A673 (cell line): Measurements from ENCODE around the gene HTD2. TPM values are rescaled to one million over a fixed set of nuclear protein-coding genes. Genes with fewer than 3 reads are reported as not detected.
"Not testable (repeated sequence)": the region's sequence is repeated elsewhere in the genome, so short reads cannot be mapped to it uniquely, and the experiment has no call there.

Experiments
- BruUV-seq: library from RNA; stranded (reverse); fragments of 400-500 nt; replicated peaks from 2 replicates; lab custom pipeline; 2021; lab: Mats Ljungman, UMichigan
- CTCF ChIA-PET: fragments of 300-600 bp; sonication (Branson Sonifier 250); formaldehyde crosslinking; loops from one replicate; lab custom pipeline; 2022; ENCODE audit warnings: antibody characterized with exemption; lab: Charles Lee
- POLR2A ChIA-PET: fragments of 300-600 bp; sonication (Branson Sonifier 250); formaldehyde crosslinking; loops from one replicate; lab custom pipeline; 2022; ENCODE audit warnings: antibody characterized with exemption; ENCODE audit not compliant: low non-redundant PET; lab: Charles Lee
- DNase-seq: peaks from one replicate; pipeline ENCODE4 v3.0.0-alpha.2; 2015; ENCODE audit warnings: low spot score
- H3K27ac ChIP-seq: fragments of 200-600 bp; sonication (generic); 2 replicates; pipeline ENCODE4 v1.5.1; 2016; ENCODE audit warnings: mixed run types, low read depth, mild to moderate bottlenecking, mixed read lengths, antibody characterized with exemption, low read length; ENCODE audit not compliant: poor library complexity, severe bottlenecking
- H3K27me3 ChIP-seq: fragments of 200-600 bp; sonication (generic); replicated peaks from 2 replicates; pipeline ENCODE4 v1.6.1; 2017; ENCODE audit warnings: mixed run types, low read depth, mild to moderate bottlenecking, mixed read lengths, antibody characterized with exemption, low read length; ENCODE audit not compliant: insufficient read depth, poor library complexity
- H3K36me3 ChIP-seq: fragments of 200-600 bp; sonication (generic); 2 replicates; pipeline ENCODE4 v1.6.1; 2016; ENCODE audit warnings: mixed run types, mild to moderate bottlenecking, mixed read lengths, antibody characterized with exemption, low read length; ENCODE audit not compliant: insufficient read depth, poor library complexity, severe bottlenecking
- H3K4me1 ChIP-seq: fragments of 200-600 bp; sonication (generic); 2 replicates; pipeline ENCODE4 v1.6.1; 2017; ENCODE audit warnings: mixed run types, mild to moderate bottlenecking, mixed read lengths, antibody characterized with exemption, low read length; ENCODE audit not compliant: insufficient read depth, poor library complexity, severe bottlenecking
- H3K4me3 ChIP-seq: fragments of 200-600 bp; sonication (generic); 2 replicates; pipeline ENCODE4 v1.5.1; 2016; ENCODE audit warnings: low read depth, mixed run types, mild to moderate bottlenecking, mixed read lengths, low read length; ENCODE audit not compliant: poor library complexity, severe bottlenecking
- H3K9me3 ChIP-seq: fragments of 200-600 bp; sonication (generic); 2 replicates; pipeline ENCODE4 v1.6.1; 2016; ENCODE audit warnings: mixed run types, low read depth, mild to moderate bottlenecking, mixed read lengths, antibody characterized with exemption, low read length; ENCODE audit not compliant: poor library complexity, severe bottlenecking
- EZH2 ChIP-seq: fragments of 200-600 bp; sonication (generic); IDR thresholded peaks from 2 replicates; pipeline ENCODE4 v1.6.1; 2017; ENCODE audit warnings: borderline replicate concordance, low read depth, mild to moderate bottlenecking, mixed read lengths, antibody characterized with exemption, low read length; ENCODE audit not compliant: poor library complexity, severe bottlenecking
- intact Hi-C: fragments of 100-400 bp; cut with micrococcal nuclease; formaldehyde crosslinking; loops from one replicate; pipeline ENCODE4 v1.10.0; 2022; ENCODE audit not compliant: unreplicated experiment
- total RNA-seq: library from RNA; stranded (reverse); gene quantifications from 2 replicates; pipeline ENCODE4 v1.2.3, GENCODE V29; 2021
- TF ChIP-seq, protein P1 (sequence below): fragments of 300-800, 200-600 bp; sonication (generic); conservative IDR thresholded peaks from 2 replicates; pipeline ENCODE4 v1.5.1; 2017; ENCODE audit warnings: low read depth, mild to moderate bottlenecking, antibody characterized with exemption, low read length, moderate library complexity, mixed read lengths

HTD2 gene
- total RNA-seq, 1 experiment from 2014 or later = 9.0 TPM

DNA sequence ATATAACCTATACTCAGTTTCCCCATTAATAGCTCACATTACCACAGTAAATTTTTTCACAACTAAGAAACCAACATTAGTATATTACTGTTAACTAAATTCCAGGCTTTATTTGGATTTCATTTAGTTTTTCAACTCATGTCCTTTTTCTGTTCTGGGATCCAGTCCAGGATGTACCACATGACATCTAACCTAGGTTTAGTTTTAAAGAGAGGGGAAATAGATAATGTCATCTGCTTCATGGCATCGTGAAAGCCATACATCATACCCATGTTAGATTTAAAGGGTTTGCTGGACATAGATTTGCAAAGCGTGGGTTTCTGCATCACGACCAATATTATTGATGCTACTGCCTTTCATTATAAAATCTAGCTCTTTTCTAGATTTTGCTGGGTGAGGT, 33.4 kb upstream of the HTD2 start:
- TF ChIP-seq, protein P1, sequence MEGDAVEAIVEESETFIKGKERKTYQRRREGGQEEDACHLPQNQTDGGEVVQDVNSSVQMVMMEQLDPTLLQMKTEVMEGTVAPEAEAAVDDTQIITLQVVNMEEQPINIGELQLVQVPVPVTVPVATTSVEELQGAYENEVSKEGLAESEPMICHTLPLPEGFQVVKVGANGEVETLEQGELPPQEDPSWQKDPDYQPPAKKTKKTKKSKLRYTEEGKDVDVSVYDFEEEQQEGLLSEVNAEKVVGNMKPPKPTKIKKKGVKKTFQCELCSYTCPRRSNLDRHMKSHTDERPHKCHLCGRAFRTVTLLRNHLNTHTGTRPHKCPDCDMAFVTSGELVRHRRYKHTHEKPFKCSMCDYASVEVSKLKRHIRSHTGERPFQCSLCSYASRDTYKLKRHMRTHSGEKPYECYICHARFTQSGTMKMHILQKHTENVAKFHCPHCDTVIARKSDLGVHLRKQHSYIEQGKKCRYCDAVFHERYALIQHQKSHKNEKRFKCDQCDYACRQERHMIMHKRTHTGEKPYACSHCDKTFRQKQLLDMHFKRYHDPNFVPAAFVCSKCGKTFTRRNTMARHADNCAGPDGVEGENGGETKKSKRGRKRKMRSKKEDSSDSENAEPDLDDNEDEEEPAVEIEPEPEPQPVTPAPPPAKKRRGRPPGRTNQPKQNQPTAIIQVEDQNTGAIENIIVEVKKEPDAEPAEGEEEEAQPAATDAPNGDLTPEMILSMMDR = no peak
- no peak for TF ChIP-seq EZH2
- Histone ChIP-seq H3K4me1 (peaks cover 4% of the 10 kb centered on the region), H3K27ac (no peak overlapping the region), H3K36me3 (peaks cover 82% of the 10 kb centered on the region), H3K9me3 (no peaks in the 10 kb centered on the region), H3K4me3 (no peak overlapping the region), H3K27me3 (no peaks in the 10 kb centered on the region)
- no peak for DNase-seq
- POLR2A ChIA-PET = no interaction called here
- intact Hi-C loops = no loop called here
- CTCF ChIA-PET = no interaction called here
- BruUV-seq = no TSS peak

GRCh38 chr3:58273362-58273761, 33.0 kb upstream of the HTD2 start:
- BruUV-seq, H3K4me1 ChIP-seq, H3K27me3 ChIP-seq, DNase-seq, H3K27ac ChIP-seq, H3K9me3 ChIP-seq, H3K4me3 ChIP-seq, intact Hi-C loops, POLR2A ChIA-PET, CTCF ChIA-PET: not testable (repeated sequence)
- H3K36me3 ChIP-seq = peaks cover 78% of the 10 kb centered on the region

- Histone ChIP-seq H3K27ac (no peak overlapping the region), H3K36me3 (peaks cover 71% of the 10 kb centered on the region), H3K9me3 (no peaks in the 10 kb centered on the region), H3K27me3 (no peaks in the 10 kb centered on the region), H3K4me3 (no peak overlapping the region), H3K4me1 (peaks cover 4% of the 10 kb centered on the region)
- BruUV-seq = no TSS peak
- TF ChIP-seq, protein P1 = no peak
- TF ChIP-seq EZH2 = no peak
- ChIA-PET CTCF (no interaction called here), POLR2A (no interaction called here)
- intact Hi-C loops = no loop called here
- DNase-seq = no peak
Measured at GRCh38 chr3:58274027-58274614, 32.2 kb upstream of the HTD2 start.

DNA sequence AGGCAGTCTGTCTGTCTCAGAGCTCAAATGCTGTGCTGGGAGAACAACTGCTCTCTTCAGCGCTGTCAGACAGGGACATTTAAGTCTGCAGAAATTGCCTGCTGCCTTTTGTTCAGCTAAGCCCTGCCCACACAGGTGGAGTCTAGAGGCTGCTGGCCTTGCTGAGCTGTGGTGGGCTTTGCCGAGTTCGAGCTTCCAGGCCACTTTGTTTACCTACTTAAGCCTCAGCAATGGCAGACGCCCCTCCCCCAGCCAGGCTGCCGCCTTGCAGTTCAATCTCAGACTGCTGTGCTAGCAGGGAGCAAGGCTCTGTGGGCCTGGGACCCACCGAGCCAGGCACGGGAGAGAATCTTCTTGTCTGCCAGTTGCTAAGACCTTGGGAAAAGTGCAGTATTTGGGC, 25.3 kb upstream of the HTD2 start:
- DNase-seq = no peak
- H3K9me3 ChIP-seq = no peaks in the 10 kb centered on the region
- CTCF ChIA-PET = no interaction called here
- H3K4me3 ChIP-seq = no peak overlapping the region
- H3K27me3 ChIP-seq = no peaks in the 10 kb centered on the region
- H3K36me3 ChIP-seq = peaks cover 58% of the 10 kb centered on the region
- intact Hi-C loops = no loop called here
- BruUV-seq = no TSS peak
- H3K4me1 ChIP-seq = no peaks in the 10 kb centered on the region
- no peak for TF ChIP-seq EZH2
- TF ChIP-seq, protein P1 = no peak
- POLR2A ChIA-PET = no interaction called here
- H3K27ac ChIP-seq = no peak overlapping the region
